Activated CD4-positive, alpha-beta T cell treated with anti-CD3 and anti-CD28 coated beads for 36 hours (primary cell): ENCODE results near the gene PUS3. TPM values are rescaled to one million over a fixed set of nuclear protein-coding genes. Genes with fewer than 3 reads are reported as not detected.
A peak's percentile ranks its signal among the peaks of the same experiment; 100 is the strongest.

Experiments used
- ATAC-seq: fragments of 200-7000 bp; cut with Tn5 transposase; one replicate; pipeline ENCODE4 v1.10.0; 2021; ENCODE audit warnings: mild to moderate bottlenecking, moderate library complexity
- CTCF ChIA-PET: fragments of 350-600 bp; sonication (Branson Sonifier 250); formaldehyde crosslinking; loops from one replicate; lab custom pipeline; 2021; ENCODE audit warnings: antibody characterized with exemption; lab: Charles Lee
- POLR2A ChIA-PET: fragments of 350-600 bp; sonication (Branson Sonifier 250); formaldehyde crosslinking; loops from one replicate; lab custom pipeline; 2021; ENCODE audit warnings: antibody characterized with exemption, inconsistent platforms; lab: Charles Lee
- DNase-seq: peaks from one replicate; pipeline ENCODE4 v3.0.0-alpha.2; 2020
- H3K27ac Mint-ChIP-seq: one replicate; pipeline ENCODE4 v1.8.0; 2021; ENCODE audit warnings: mixed read lengths
- H3K27me3 Mint-ChIP-seq: one replicate; pipeline ENCODE4 v1.8.0; 2021; ENCODE audit warnings: mixed read lengths
- H3K36me3 Mint-ChIP-seq: one replicate; pipeline ENCODE4 v1.8.0; 2021; ENCODE audit warnings: low read depth, mixed read lengths
- H3K4me1 Mint-ChIP-seq: one replicate; pipeline ENCODE4 v1.8.0; 2021; ENCODE audit warnings: mixed read lengths
- H3K4me3 Mint-ChIP-seq: one replicate; pipeline ENCODE4 v1.8.0; 2021; ENCODE audit warnings: mild to moderate bottlenecking, moderate library complexity, mixed read lengths
- H3K9me3 Mint-ChIP-seq: one replicate; pipeline ENCODE4 v1.8.0; 2021; ENCODE audit warnings: low read depth, mixed read lengths
- intact Hi-C, 2 experiments: fragments of 100-400 bp; cut with DNase I in 1 of 2; cut with micrococcal nuclease in 1 of 2; formaldehyde crosslinking; loops; one replicate each; pipeline versions ENCODE4 v1.14.2 to v1.15.1; 2022 to 2024; cut with DNase I, micrococcal nuclease
- total RNA-seq, 2 experiments: library from RNA; stranded (reverse); gene quantifications; one replicate each; pipeline ENCODE4 v1.2.3, GENCODE V29; 2021

The PUS3 gene
- total RNA-seq, 2 experiments from 2014 or later, result 14.3 to 19.9 TPM

GRCh38 chr11:125939081-125939521 is 36.1 kb upstream of the PUS3 start:
- no peak for ATAC-seq
- DNase-seq, result no peak
- ChIA-PET CTCF (interaction anchor here (0.7 to 1.6 kb wide), 4 partner anchors 11 to 291 kb away, joined by 3 to 5 read pairs (median 4); partner anchors contain the start of gene CDON), POLR2A (no interaction called here)
- no peaks in the 10 kb centered on the region for H3K27me3 Mint-ChIP-seq
- intact Hi-C loops, result no loop called here
- peaks cover 10% of the 10 kb centered on the region for H3K4me1 Mint-ChIP-seq
- no peak overlapping the region for H3K27ac Mint-ChIP-seq
- no peak overlapping the region for H3K4me3 Mint-ChIP-seq
- H3K36me3 Mint-ChIP-seq, result no peaks in the 10 kb centered on the region
- H3K9me3 Mint-ChIP-seq, result no peaks in the 10 kb centered on the region

DNA sequence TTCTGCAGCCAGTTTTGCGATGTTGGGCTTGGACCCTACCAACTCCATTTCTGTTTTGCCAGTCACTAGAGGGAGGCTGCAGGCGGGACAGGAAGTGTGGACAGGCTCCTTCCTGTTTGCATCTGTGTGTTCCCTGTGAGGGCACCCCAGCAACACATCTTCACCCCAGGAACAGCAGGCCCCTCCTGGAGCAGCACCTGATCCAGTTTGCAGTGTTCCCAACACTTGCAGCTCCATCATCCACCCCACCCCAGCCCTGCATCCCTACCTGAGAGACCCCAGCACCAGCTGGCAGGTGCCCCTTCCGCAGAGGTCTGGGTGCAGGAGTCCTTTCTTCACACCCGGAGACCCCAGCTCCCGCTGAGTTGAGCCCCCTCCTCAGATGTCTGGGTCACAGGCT is 35.4 kb upstream of the PUS3 start:
- no peak overlapping the region for H3K4me3 Mint-ChIP-seq
- peak; percentile 47 for ATAC-seq
- H3K9me3 Mint-ChIP-seq, result no peaks in the 10 kb centered on the region
- DNase-seq, result peak; percentile 16
- no peaks in the 10 kb centered on the region for H3K27me3 Mint-ChIP-seq
- ChIA-PET CTCF (interaction anchor here (0.6 to 1.6 kb wide), 3 partner anchors 10 to 255 kb away, joined by 3 to 5 read pairs (median 4); no protein-coding TSS in a partner anchor), POLR2A (no interaction called here)
- peaks cover 10% of the 10 kb centered on the region for H3K4me1 Mint-ChIP-seq
- intact Hi-C loops, result no loop called here
- no peak overlapping the region for H3K27ac Mint-ChIP-seq
- no peaks in the 10 kb centered on the region for H3K36me3 Mint-ChIP-seq

GRCh38 chr11:125935618-125936199 is 32.7 kb upstream of the PUS3 start:
- H3K4me3 Mint-ChIP-seq, result no peak overlapping the region
- intact Hi-C loops, result no loop called here
- no peak overlapping the region for H3K27ac Mint-ChIP-seq
- DNase-seq (no peak), ATAC-seq (no peak)
- no peaks in the 10 kb centered on the region for H3K9me3 Mint-ChIP-seq
- no peaks in the 10 kb centered on the region for H3K27me3 Mint-ChIP-seq
- peaks cover 4% of the 10 kb centered on the region for H3K4me1 Mint-ChIP-seq
- CTCF ChIA-PET, result no interaction called here
- POLR2A ChIA-PET, result no interaction called here
- H3K36me3 Mint-ChIP-seq, result no peaks in the 10 kb centered on the region

DNA sequence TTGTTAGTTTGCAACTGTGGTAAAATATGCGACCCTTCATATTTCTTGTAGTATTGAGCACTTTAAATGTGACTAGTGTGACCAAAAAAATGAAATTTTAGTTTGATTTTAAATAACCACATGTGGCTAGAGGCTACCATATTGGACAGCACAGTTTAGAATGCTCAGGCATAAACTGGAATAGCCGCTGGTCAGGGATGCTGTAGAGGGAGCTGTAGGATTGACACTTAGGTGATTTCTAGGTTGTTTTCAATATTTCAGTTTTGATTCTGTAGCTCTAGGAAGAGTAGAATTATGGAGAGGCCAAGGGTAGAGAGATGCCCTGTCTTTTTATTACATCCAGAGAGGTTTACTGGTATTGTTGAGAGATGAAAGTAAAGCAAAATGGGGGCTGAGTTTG is 32.0 kb upstream of the PUS3 start:
- Mint-ChIP-seq H3K27me3 (peaks cover 3% of the 10 kb centered on the region), H3K27ac (no peak overlapping the region), H3K36me3 (no peaks in the 10 kb centered on the region), H3K4me3 (no peak overlapping the region), H3K9me3 (no peaks in the 10 kb centered on the region), H3K4me1 (peaks cover 4% of the 10 kb centered on the region)
- intact Hi-C loops, result no loop called here
- ChIA-PET POLR2A (no interaction called here), CTCF (no interaction called here)
- DNase-seq, result no peak
- ATAC-seq, result no peak

DNA sequence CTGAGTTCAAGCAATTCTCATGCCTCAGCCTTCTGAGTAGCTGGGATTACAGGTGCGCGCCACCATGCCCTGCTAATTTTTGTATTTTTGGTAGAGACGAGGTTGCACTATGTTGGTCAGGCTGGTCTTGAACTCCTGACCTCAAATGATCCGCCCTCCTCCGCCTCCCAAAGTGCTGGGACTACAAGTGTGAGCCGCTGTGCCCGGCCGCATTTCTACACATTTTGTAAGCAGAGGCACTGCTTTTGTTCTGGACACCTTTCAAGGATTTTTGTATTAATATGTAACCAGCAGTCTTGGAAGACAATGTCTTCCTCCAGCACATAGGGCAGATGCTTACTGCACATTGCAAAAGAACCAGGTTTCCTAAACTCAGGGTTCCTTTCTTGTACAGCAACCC is 31.5 kb upstream of the PUS3 start:
- intact Hi-C loops, result no loop called here
- Mint-ChIP-seq H3K4me3 (no peak overlapping the region), H3K36me3 (no peaks in the 10 kb centered on the region), H3K27ac (no peak overlapping the region), H3K27me3 (peaks cover 4% of the 10 kb centered on the region), H3K4me1 (peaks cover 4% of the 10 kb centered on the region), H3K9me3 (no peaks in the 10 kb centered on the region)
- ATAC-seq (no peak), DNase-seq (no peak)
- ChIA-PET CTCF (no interaction called here), POLR2A (no interaction called here)

DNA sequence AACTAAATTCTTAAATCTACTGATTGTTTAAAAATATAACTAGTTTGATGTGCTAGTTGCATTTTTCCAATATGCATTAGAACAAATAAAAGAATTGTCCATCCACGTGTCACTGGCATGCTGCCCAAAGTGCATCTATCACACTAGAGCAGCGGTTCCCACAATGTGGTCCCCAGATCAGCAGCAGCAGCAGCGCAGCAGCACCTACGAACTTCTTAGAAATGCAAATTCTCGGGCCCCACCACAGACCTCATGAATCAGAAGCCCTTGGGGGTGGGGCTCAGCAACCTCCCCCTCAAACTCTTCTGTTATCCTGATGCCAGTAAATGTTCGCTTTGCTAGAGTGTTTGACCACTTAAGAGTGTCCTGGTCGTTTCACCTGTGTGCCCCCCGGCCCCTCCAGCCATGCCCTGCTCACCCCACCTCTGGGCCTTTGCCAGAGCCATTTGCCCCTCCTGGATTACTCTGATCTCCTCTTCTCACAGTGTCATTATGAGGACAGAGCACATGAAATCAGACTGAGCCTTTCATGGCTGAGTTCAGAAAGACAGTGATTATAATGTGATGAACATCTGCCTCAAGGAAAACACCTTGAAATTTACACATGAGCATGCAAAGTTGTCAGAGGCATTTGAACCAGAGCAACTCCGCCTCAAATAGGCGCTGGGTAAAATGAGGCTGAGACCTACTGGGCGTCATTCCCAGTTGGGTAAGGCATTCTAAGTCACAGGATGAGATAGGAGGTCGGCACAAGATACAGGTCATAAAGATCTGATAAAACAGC is 30.2 kb upstream of the PUS3 start:
- intact Hi-C loops, result no loop called here
- POLR2A ChIA-PET, result no interaction called here
- peak; percentile 27 for DNase-seq
- CTCF ChIA-PET, result no interaction called here
- no peaks in the 10 kb centered on the region for H3K9me3 Mint-ChIP-seq
- no peaks in the 10 kb centered on the region for H3K4me1 Mint-ChIP-seq
- H3K36me3 Mint-ChIP-seq, result no peaks in the 10 kb centered on the region
- peaks cover 6% of the 10 kb centered on the region for H3K27me3 Mint-ChIP-seq
- H3K27ac Mint-ChIP-seq, result no peak overlapping the region
- H3K4me3 Mint-ChIP-seq, result no peak overlapping the region
- ATAC-seq, result peak; percentile 26

GRCh38 chr11:125932301-125932700 is 29.3 kb upstream of the PUS3 start:
- Mint-ChIP-seq H3K27me3 (peaks cover 6% of the 10 kb centered on the region), H3K9me3 (no peaks in the 10 kb centered on the region), H3K27ac (no peak overlapping the region), H3K36me3 (no peaks in the 10 kb centered on the region), H3K4me3 (no peak overlapping the region), H3K4me1 (no peaks in the 10 kb centered on the region)
- intact Hi-C loops, result no loop called here
- no peak for ATAC-seq
- no peak for DNase-seq
- CTCF ChIA-PET, result interaction anchor here (1.0 to 1.1 kb wide), 3 partner anchors 9 to 262 kb away, joined by 3 to 6 read pairs (median 4); no protein-coding TSS in a partner anchor
- POLR2A ChIA-PET, result no interaction called here

DNA sequence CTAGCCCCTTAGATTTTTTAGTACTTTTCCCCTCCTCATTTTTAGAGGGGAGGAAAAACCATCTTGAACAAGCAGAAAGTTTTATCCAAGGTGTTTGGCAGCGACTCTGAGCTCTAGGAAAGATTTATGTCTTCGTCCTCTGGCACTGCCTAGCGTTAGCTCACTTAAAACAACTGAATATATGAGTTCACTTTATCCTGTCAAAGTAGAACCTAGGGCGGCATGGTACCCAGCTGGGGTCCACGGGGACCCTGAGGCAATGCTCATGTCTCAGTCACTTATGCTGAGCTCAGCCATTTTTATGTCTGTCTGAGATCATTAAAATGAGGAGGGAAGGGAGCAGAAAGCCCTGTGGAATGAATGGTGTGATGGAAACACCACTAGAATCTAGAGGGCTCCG is 28.7 kb upstream of the PUS3 start:
- Mint-ChIP-seq H3K4me3 (no peak overlapping the region), H3K9me3 (no peaks in the 10 kb centered on the region), H3K27ac (no peak overlapping the region), H3K36me3 (no peaks in the 10 kb centered on the region), H3K27me3 (peaks cover 10% of the 10 kb centered on the region), H3K4me1 (no peaks in the 10 kb centered on the region)
- intact Hi-C loops, result no loop called here
- POLR2A ChIA-PET, result no interaction called here
- CTCF ChIA-PET, result interaction anchor here (0.6 to 1.1 kb wide), 5 partner anchors 9 to 262 kb away, joined by 3 to 6 read pairs (median 4); no protein-coding TSS in a partner anchor
- ATAC-seq (no peak), DNase-seq (no peak)

- no peak for ATAC-seq
- POLR2A ChIA-PET, result no interaction called here
These were observed 28.1 kb upstream of the PUS3 start for GRCh38 chr11:125931116-125931515.

DNA sequence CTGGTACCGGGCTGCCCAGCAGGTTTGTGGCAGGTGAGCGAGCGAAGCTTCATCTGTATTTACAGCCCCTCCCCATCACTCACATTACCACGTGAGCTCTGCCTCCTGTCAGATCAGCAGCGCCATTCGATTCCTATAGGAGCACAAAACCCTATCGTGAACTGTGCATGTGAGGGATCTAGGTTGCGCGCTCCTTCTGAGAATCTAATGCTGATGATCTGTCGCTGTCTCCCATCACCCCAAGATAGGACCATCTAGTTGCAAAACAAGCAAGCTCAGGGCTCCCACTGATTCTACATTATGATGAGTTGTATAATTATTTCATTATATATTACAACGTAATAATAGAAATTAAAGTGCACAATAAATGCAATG is 27.1 kb upstream of the PUS3 start:
- peaks cover 10% of the 10 kb centered on the region for H3K27me3 Mint-ChIP-seq
- ATAC-seq (no peak), DNase-seq (no peak)
- H3K4me3 Mint-ChIP-seq, result no peak overlapping the region
- no peaks in the 10 kb centered on the region for H3K36me3 Mint-ChIP-seq
- H3K4me1 Mint-ChIP-seq, result no peaks in the 10 kb centered on the region
- POLR2A ChIA-PET, result no interaction called here
- H3K9me3 Mint-ChIP-seq, result no peaks in the 10 kb centered on the region
- intact Hi-C loops, result no loop called here
- CTCF ChIA-PET, result interaction anchor here (0.7 to 1.2 kb wide), 2 partner anchors 13 to 264 kb away, joined by 4 read pairs; no protein-coding TSS in a partner anchor
- H3K27ac Mint-ChIP-seq, result no peak overlapping the region

More at GRCh38 chr11:125931116-125931515, 28.1 kb upstream of the PUS3 start:
- Mint-ChIP-seq H3K4me3 (no peak overlapping the region), H3K36me3 (no peaks in the 10 kb centered on the region), H3K9me3 (no peaks in the 10 kb centered on the region), H3K27ac (no peak overlapping the region), H3K4me1 (no peaks in the 10 kb centered on the region), H3K27me3 (peaks cover 10% of the 10 kb centered on the region)
- CTCF ChIA-PET, result interaction anchor here (0.6 to 1.1 kb wide), 5 partner anchors 8 to 263 kb away, joined by 3 to 6 read pairs (median 4); partner anchors contain the start of gene PUS3
- no peak for DNase-seq
- intact Hi-C loops, result no loop called here

- ATAC-seq (no peak), DNase-seq (no peak)
- Mint-ChIP-seq H3K9me3 (no peaks in the 10 kb centered on the region), H3K4me1 (no peaks in the 10 kb centered on the region), H3K4me3 (no peak overlapping the region), H3K27me3 (peaks cover 10% of the 10 kb centered on the region), H3K36me3 (no peaks in the 10 kb centered on the region), H3K27ac (no peak overlapping the region)
- ChIA-PET CTCF (interaction anchor here (0.7 to 1.2 kb wide), 3 partner anchors 13 to 266 kb away, joined by 3 to 4 read pairs (median 4); no protein-coding TSS in a partner anchor), POLR2A (no interaction called here)
- intact Hi-C loops, result loop anchor here in 1 of 2 experiments (10.0 kb wide), 1 partner anchor 185 kb away; no protein-coding TSS in a partner anchor
These were observed 26.6 kb upstream of the PUS3 start for GRCh38 chr11:125929445-125930075.
